Liver (tissue), 9 donors: Measurements from ENCODE around the gene CABYR. TPM values are rescaled to one million over a fixed set of nuclear protein-coding genes. Genes with fewer than 3 reads are reported as not detected.

ENCODE experiments used
- DNase-seq: peaks from one replicate; pipeline ENCODE4 v3.0.0-alpha.2; 2017; ENCODE audit warnings: low spot score
- H3K27ac ChIP-seq, 2 donors: one replicate each; pipeline ENCODE4 v1.7.0; 2013; ENCODE audit warnings: inconsistent platforms in 2 of 2, low read length in 2 of 2, control low read depth in 1 of 2, low read depth in 1 of 2, mild to moderate bottlenecking in 1 of 2
- H3K27me3 ChIP-seq, 4 donors: one replicate each; pipeline versions ENCODE4 v1.6.1 to v1.7.0; 2013; ENCODE audit warnings: low read length in 3 of 4, inconsistent platforms in 1 of 4, mild to moderate bottlenecking in 1 of 4, moderate library complexity in 1 of 4; ENCODE audit not compliant: control insufficient read depth in 4 of 4, insufficient read depth in 4 of 4
- H3K36me3 ChIP-seq, 4 donors: one replicate each; pipeline versions ENCODE4 v1.6.1 to v1.7.0; 2013; ENCODE audit warnings: low read length in 3 of 4, mild to moderate bottlenecking in 3 of 4, low read depth in 1 of 4, moderate library complexity in 1 of 4; ENCODE audit not compliant: control insufficient read depth in 4 of 4, insufficient read depth in 3 of 4
- H3K4me1 ChIP-seq, 4 donors: one replicate each; pipeline versions ENCODE4 v1.6.1 to v1.7.0; 2013; ENCODE audit warnings: low read length in 3 of 4, mild to moderate bottlenecking in 3 of 4, moderate library complexity in 1 of 4; ENCODE audit not compliant: control insufficient read depth in 4 of 4, insufficient read depth in 4 of 4
- H3K4me3 ChIP-seq, 3 donors: one replicate each; pipeline versions ENCODE4 v1.6.1 to v1.7.0; 2013; ENCODE audit warnings: low read length in 3 of 3, control low read depth in 1 of 3, low read depth in 1 of 3, mild to moderate bottlenecking in 1 of 3
- H3K9ac ChIP-seq, 2 donors: one replicate each; pipeline ENCODE4 v1.7.0; 2013; ENCODE audit warnings: low read length in 2 of 2, mild to moderate bottlenecking in 2 of 2, moderate library complexity in 2 of 2, control low read depth in 1 of 2, low read depth in 1 of 2
- H3K9me3 ChIP-seq, 4 donors: one replicate each; pipeline versions ENCODE4 v1.6.1 to v1.7.0; 2013; ENCODE audit warnings: low read length in 3 of 4; ENCODE audit not compliant: control insufficient read depth in 4 of 4
- EGR1 ChIP-seq, 2 donors: IDR thresholded peaks; 2 replicates each; pipeline ENCODE4 v1.6.1; 2016 to 2018; ENCODE audit warnings: antibody characterized with exemption in 2 of 2, low read depth in 2 of 2
- FOXA1 ChIP-seq: IDR thresholded peaks from 2 replicates; pipeline ENCODE4 v1.6.1; 2016; ENCODE audit warnings: antibody characterized with exemption
- FOXA2 ChIP-seq: IDR thresholded peaks from 2 replicates; pipeline ENCODE4 v1.6.1; 2016; ENCODE audit warnings: antibody characterized with exemption
- GABPA ChIP-seq, 2 donors: IDR thresholded peaks in 1 of 2; conservative IDR thresholded peaks in 1 of 2; 2 replicates each; pipeline ENCODE4 v1.6.1; 2016; ENCODE audit warnings: antibody characterized with exemption in 2 of 2, mild to moderate bottlenecking in 1 of 2, moderate library complexity in 1 of 2
- HNF4A ChIP-seq, 2 donors: conservative IDR thresholded peaks; 2 replicates each; pipeline ENCODE4 v1.6.1; 2016; ENCODE audit warnings: antibody characterized with exemption in 2 of 2, mild to moderate bottlenecking in 2 of 2
- HNF4G ChIP-seq: IDR thresholded peaks from 2 replicates; pipeline ENCODE4 v1.6.1; 2016; ENCODE audit warnings: antibody characterized with exemption
- JUND ChIP-seq, 2 donors: IDR thresholded peaks; 2 replicates each; pipeline ENCODE4 v1.6.1; 2016; ENCODE audit warnings: antibody characterized with exemption in 2 of 2
- NR2F2 ChIP-seq: IDR thresholded peaks from 2 replicates; pipeline ENCODE4 v1.6.1; 2016; ENCODE audit warnings: antibody characterized with exemption
- RAD21 ChIP-seq, 2 donors: IDR thresholded peaks; 2 replicates each; pipeline ENCODE4 v1.6.1; 2016; ENCODE audit warnings: antibody characterized with exemption in 2 of 2, mild to moderate bottlenecking in 2 of 2
- RXRA ChIP-seq, 2 donors: IDR thresholded peaks; 2 replicates each; pipeline ENCODE4 v1.6.1; 2017 to 2018; ENCODE audit warnings: antibody characterized with exemption in 2 of 2, mild to moderate bottlenecking in 1 of 2
- SP1 ChIP-seq: IDR thresholded peaks from 2 replicates; pipeline ENCODE4 v1.6.1; 2018; ENCODE audit warnings: antibody characterized with exemption, mild to moderate bottlenecking
- TAF1 ChIP-seq: conservative IDR thresholded peaks from 2 replicates; pipeline ENCODE4 v1.6.1; 2016; ENCODE audit warnings: antibody characterized with exemption, mild to moderate bottlenecking
- YY1 ChIP-seq: IDR thresholded peaks from 2 replicates; pipeline ENCODE4 v1.6.1; 2016; ENCODE audit warnings: antibody characterized with exemption, mild to moderate bottlenecking
- WGBS: extraction: QIAGEN DNeasy Blood & Tissue Kit; methylation state at CpG from one replicate; pipeline ENCODE4 v1.1.7; 2013; 5-methylcytosine and 5-hydroxymethylcytosine counted together
- polyA plus RNA-seq, 2 donors: library from polyadenylated mRNA; stranded (reverse) in 1 of 2; unstranded in 1 of 2; fragments of 200-250 nt in 1 of 2; fragments of >200 nt in 1 of 2; fragmentation: Nextera tagmentation in 1 of 2; extraction: Ambion mirVana in 1 of 2; gene quantifications; one replicate each; pipeline versions ENCODE4 v1.2.1 to v1.2.3, GENCODE V29; 2013 to 2015
- total RNA-seq, 2 donors: library from RNA; depleted of rRNA; stranded (reverse); fragments of >200 nt; gene quantifications; one replicate each; pipeline ENCODE4 v1.2.3, GENCODE V29; 2014
- TF ChIP-seq, protein P1 (sequence below): IDR thresholded peaks from 2 replicates; pipeline ENCODE4 v1.6.1; 2016; ENCODE audit warnings: antibody characterized with exemption
- TF ChIP-seq, protein P2 (sequence below): IDR thresholded peaks from 2 replicates; pipeline ENCODE4 v1.6.1; 2016; ENCODE audit warnings: antibody characterized with exemption, mild to moderate bottlenecking
- TF ChIP-seq, protein P3 (sequence below): fragments of 150-350 bp; IDR thresholded peaks from 2 replicates; pipeline ENCODE4 v1.5.1; 2017; ENCODE audit warnings: improper control_type of control experiment, low read depth, low read length; ENCODE audit not compliant: missing input control
- TF ChIP-seq, protein P4 (sequence below): IDR thresholded peaks from 2 replicates; pipeline ENCODE4 v1.6.1; 2016; ENCODE audit warnings: antibody characterized with exemption
- TF ChIP-seq, protein P5 (sequence below): IDR thresholded peaks from 2 replicates; pipeline ENCODE4 v1.6.1; 2016; ENCODE audit warnings: antibody characterized with exemption
- donor health status: healthy.
- donor health status: healthy.
- donor health status: healthy.
- donor health status: healthy.
- donor health status: healthy.

The CABYR gene
- total and polyA plus RNA-seq, 4 donors, result 0.19 to 0.67 (median 0.32) TPM

DNA sequence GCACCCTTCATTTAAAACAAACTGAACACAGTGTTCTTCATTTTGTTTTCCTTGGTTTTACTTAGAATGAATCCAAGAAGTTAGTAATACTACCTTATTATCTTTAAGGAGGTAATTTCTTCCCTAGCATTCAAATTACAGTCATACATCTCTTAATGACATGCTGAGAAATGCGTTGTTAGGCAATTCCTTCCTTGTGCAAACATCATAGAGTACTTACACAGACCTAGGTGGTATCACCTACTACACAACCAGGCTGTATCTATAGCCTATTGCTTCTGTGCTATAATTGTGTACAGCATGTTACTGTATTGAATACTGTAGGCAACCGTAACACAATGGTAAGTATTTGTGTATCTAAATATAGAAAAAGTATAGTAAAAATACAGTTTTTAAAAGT, 8.4 kb upstream of the CABYR start:
- Histone ChIP-seq H3K27ac (no peak overlapping the region), H3K36me3 (peaks cover 10 to 67% (median 56%) of the 10 kb centered on the region in 4 donors), H3K27me3 (no peaks in the 10 kb centered on the region), H3K9me3 (no peaks in the 10 kb centered on the region), H3K9ac (no peak overlapping the region), H3K4me1 (peaks cover 0 to 3% (median 1%) of the 10 kb centered on the region in 4 donors), H3K4me3 (no peak overlapping the region)
- 78% methylated on average over 2 of the region's 2 CpGs for WGBS
- TF ChIP-seq FOXA2, result no peak
- TF ChIP-seq, protein P1, sequence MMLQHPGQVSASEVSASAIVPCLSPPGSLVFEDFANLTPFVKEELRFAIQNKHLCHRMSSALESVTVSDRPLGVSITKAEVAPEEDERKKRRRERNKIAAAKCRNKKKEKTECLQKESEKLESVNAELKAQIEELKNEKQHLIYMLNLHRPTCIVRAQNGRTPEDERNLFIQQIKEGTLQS, result no peak
- TF ChIP-seq, protein P2, sequence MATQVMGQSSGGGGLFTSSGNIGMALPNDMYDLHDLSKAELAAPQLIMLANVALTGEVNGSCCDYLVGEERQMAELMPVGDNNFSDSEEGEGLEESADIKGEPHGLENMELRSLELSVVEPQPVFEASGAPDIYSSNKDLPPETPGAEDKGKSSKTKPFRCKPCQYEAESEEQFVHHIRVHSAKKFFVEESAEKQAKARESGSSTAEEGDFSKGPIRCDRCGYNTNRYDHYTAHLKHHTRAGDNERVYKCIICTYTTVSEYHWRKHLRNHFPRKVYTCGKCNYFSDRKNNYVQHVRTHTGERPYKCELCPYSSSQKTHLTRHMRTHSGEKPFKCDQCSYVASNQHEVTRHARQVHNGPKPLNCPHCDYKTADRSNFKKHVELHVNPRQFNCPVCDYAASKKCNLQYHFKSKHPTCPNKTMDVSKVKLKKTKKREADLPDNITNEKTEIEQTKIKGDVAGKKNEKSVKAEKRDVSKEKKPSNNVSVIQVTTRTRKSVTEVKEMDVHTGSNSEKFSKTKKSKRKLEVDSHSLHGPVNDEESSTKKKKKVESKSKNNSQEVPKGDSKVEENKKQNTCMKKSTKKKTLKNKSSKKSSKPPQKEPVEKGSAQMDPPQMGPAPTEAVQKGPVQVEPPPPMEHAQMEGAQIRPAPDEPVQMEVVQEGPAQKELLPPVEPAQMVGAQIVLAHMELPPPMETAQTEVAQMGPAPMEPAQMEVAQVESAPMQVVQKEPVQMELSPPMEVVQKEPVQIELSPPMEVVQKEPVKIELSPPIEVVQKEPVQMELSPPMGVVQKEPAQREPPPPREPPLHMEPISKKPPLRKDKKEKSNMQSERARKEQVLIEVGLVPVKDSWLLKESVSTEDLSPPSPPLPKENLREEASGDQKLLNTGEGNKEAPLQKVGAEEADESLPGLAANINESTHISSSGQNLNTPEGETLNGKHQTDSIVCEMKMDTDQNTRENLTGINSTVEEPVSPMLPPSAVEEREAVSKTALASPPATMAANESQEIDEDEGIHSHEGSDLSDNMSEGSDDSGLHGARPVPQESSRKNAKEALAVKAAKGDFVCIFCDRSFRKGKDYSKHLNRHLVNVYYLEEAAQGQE, result no peak
- TF ChIP-seq, protein P3, sequence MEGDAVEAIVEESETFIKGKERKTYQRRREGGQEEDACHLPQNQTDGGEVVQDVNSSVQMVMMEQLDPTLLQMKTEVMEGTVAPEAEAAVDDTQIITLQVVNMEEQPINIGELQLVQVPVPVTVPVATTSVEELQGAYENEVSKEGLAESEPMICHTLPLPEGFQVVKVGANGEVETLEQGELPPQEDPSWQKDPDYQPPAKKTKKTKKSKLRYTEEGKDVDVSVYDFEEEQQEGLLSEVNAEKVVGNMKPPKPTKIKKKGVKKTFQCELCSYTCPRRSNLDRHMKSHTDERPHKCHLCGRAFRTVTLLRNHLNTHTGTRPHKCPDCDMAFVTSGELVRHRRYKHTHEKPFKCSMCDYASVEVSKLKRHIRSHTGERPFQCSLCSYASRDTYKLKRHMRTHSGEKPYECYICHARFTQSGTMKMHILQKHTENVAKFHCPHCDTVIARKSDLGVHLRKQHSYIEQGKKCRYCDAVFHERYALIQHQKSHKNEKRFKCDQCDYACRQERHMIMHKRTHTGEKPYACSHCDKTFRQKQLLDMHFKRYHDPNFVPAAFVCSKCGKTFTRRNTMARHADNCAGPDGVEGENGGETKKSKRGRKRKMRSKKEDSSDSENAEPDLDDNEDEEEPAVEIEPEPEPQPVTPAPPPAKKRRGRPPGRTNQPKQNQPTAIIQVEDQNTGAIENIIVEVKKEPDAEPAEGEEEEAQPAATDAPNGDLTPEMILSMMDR, result no peak
- DNase-seq, result no peak

DNA sequence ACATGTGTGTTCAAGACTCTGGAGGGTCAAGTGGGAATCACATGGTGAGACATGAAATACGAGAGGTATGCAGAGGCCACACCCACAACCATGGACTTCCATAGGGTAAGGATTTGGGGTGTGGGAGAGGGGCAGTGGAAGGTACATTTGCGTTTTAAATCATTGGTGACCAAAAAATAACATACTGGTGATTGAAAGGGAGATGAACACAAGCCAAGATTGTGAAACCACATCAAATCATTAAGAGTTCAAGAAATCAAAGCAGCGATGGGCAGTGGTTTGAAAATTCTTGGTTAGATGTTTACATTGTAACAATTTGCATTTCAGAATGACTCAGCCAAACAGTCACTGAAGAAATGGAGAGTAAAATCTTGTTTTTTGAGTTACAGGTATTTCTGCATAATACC, 1.9 kb upstream of the CABYR start:
- 34% methylated on average over 3 of the region's 3 CpGs for WGBS
- Histone ChIP-seq H3K9me3 (no peaks in the 10 kb centered on the region), H3K27ac (no peak overlapping the region), H3K4me1 (peaks cover 0 to 20% (median 14%) of the 10 kb centered on the region in 4 donors), H3K27me3 (no peaks in the 10 kb centered on the region), H3K9ac (no peak overlapping the region), H3K36me3 (peaks cover 0 to 18% (median 12%) of the 10 kb centered on the region in 4 donors), H3K4me3 (no peak overlapping the region)
- DNase-seq, result no peak
- TF ChIP-seq GABPA (IDR thresholded peaks at IDR 0.05 in 1 of 2, conservative IDR thresholded peaks at IDR 0.05 in 1 of 2) (no peak), TAF1 (no peak), SP1 (no peak), EGR1 (IDR thresholded peaks at IDR 0.05; ENCODE audit: low read depth in 2 of 2) (no peak), RXRA (IDR thresholded peaks at IDR 0.05) (peak in 1 of 2 donors; percentile 45), NR2F2 (no peak), HNF4A (conservative IDR thresholded peaks at IDR 0.05) (peak; percentile 10 to 30), FOXA1 (peak; percentile 72), YY1 (peak; percentile 25), FOXA2 (peak; percentile 83), RAD21 (IDR thresholded peaks at IDR 0.05) (no peak), HNF4G (no peak), JUND (IDR thresholded peaks at IDR 0.05) (peak in 1 of 2 donors; percentile 31)
- TF ChIP-seq, protein P3, result no peak
- TF ChIP-seq, protein P4, sequence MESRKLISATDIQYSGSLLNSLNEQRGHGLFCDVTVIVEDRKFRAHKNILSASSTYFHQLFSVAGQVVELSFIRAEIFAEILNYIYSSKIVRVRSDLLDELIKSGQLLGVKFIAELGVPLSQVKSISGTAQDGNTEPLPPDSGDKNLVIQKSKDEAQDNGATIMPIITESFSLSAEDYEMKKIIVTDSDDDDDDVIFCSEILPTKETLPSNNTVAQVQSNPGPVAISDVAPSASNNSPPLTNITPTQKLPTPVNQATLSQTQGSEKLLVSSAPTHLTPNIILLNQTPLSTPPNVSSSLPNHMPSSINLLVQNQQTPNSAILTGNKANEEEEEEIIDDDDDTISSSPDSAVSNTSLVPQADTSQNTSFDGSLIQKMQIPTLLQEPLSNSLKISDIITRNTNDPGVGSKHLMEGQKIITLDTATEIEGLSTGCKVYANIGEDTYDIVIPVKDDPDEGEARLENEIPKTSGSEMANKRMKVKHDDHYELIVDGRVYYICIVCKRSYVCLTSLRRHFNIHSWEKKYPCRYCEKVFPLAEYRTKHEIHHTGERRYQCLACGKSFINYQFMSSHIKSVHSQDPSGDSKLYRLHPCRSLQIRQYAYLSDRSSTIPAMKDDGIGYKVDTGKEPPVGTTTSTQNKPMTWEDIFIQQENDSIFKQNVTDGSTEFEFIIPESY, result peak; percentile 16
- TF ChIP-seq, protein P2, result no peak
- TF ChIP-seq, protein P5, sequence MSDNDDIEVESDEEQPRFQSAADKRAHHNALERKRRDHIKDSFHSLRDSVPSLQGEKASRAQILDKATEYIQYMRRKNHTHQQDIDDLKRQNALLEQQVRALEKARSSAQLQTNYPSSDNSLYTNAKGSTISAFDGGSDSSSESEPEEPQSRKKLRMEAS, result no peak
- TF ChIP-seq, protein P1, result no peak
